NB4 (cell line): ENCODE data around the gene LTBP1.

ENCODE experiments used
- DNase-seq: peaks from one replicate; pipeline ENCODE4 v3.0.0; 2010; ENCODE audit warnings: low read depth
- H3K4me3 ChIP-seq: one replicate; pipeline ENCODE4 v1.5.1; 2011; ENCODE audit warnings: mild to moderate bottlenecking, low read depth, low read length, moderate library complexity
- MYC ChIP-seq: IDR thresholded peaks from 2 replicates; pipeline ENCODE4 v1.6.1; 2011; ENCODE audit warnings: low read depth, low read length
- POLR2A ChIP-seq: IDR thresholded peaks from 2 replicates; pipeline ENCODE4 v1.6.1; 2011; ENCODE audit warnings: mild to moderate bottlenecking; ENCODE audit not compliant: insufficient read length; ENCODE audit errors: extremely low read depth
- TF ChIP-seq, protein P1 (sequence below): IDR thresholded peaks from one replicate; pipeline ENCODE4 v1.5.1; 2012; ENCODE audit warnings: low read depth, low read length
- TF ChIP-seq, protein P2 (sequence below): IDR thresholded peaks from 2 replicates; pipeline ENCODE4 v1.6.1; 2011; ENCODE audit warnings: low read depth, low read length

The LTBP1 gene

DNA sequence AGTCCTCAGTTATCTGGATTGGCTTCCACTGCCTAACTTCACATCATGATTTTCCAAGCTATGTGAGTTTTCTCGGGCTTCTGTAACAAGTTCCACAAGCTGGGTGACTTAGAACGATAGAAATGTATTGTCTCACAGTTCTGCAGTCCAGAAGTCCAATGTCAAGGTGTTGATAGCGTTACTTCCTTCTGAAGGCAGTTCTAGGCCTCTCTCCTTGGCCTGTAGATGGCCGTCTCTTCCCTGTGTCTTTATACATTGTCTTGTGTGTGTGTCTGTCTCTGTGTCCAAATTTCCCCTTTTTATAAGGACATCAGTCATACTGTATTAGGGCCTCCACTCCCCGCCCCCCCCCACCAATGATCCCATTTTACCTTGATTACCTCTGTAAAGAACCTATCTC lies 7.5 kb downstream of the LTBP1 start:
- no peak for DNase-seq
- TF ChIP-seq POLR2A, result no peak
- TF ChIP-seq, protein P1, sequence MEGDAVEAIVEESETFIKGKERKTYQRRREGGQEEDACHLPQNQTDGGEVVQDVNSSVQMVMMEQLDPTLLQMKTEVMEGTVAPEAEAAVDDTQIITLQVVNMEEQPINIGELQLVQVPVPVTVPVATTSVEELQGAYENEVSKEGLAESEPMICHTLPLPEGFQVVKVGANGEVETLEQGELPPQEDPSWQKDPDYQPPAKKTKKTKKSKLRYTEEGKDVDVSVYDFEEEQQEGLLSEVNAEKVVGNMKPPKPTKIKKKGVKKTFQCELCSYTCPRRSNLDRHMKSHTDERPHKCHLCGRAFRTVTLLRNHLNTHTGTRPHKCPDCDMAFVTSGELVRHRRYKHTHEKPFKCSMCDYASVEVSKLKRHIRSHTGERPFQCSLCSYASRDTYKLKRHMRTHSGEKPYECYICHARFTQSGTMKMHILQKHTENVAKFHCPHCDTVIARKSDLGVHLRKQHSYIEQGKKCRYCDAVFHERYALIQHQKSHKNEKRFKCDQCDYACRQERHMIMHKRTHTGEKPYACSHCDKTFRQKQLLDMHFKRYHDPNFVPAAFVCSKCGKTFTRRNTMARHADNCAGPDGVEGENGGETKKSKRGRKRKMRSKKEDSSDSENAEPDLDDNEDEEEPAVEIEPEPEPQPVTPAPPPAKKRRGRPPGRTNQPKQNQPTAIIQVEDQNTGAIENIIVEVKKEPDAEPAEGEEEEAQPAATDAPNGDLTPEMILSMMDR, result no peak
- TF ChIP-seq MYC, result no peak
- TF ChIP-seq, protein P2, sequence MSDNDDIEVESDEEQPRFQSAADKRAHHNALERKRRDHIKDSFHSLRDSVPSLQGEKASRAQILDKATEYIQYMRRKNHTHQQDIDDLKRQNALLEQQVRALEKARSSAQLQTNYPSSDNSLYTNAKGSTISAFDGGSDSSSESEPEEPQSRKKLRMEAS, result no peak
- H3K4me3 ChIP-seq, result no peak overlapping the region

DNA sequence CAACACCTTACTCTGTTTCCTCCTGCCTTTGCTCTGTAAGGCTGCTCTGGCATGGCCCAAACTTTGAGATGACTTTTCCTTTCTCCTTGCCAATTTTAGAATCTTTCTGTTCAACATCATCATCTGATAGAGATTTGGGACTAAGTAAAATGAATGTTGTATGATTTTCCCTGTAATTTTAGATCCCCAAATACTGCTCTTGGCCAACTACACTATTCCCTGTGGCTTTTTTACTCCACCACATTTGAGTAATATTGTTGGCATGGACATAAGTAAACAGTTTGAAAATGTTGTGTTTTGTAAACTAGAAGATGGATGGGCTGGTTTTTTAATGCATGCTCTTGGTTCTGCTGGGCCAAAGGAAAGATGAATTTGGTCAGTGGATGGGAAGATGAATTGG lies 12.1 kb downstream of the LTBP1 start:
- H3K4me3 ChIP-seq, result no peak overlapping the region
- DNase-seq, result no peak
- TF ChIP-seq MYC, result no peak
- TF ChIP-seq, protein P1, result no peak
- TF ChIP-seq POLR2A, result no peak
- TF ChIP-seq, protein P2, result no peak

DNA sequence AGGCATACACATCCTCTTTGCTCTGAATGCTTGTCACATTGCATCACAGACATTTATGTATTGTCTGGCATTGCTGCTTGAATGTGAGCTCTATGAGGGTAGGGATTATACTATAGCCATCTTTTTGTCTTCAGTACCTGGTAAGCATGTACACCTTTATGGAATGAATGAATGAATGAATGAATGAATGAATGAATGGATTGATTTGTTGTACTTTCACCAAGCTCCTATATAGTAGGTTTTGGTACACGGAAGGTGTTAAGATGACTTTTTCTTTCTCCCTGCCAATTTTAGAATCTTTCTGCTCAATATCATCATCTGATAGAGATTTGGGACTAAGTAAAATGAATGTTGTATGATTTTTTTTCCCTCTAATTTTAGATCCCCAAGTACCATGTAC lies 13.5 kb downstream of the LTBP1 start:
- TF ChIP-seq, protein P2, result no peak
- no peak for TF ChIP-seq MYC
- TF ChIP-seq POLR2A, result no peak
- TF ChIP-seq, protein P1, result no peak
- no peak for DNase-seq
- H3K4me3 ChIP-seq, result no peak overlapping the region

DNA sequence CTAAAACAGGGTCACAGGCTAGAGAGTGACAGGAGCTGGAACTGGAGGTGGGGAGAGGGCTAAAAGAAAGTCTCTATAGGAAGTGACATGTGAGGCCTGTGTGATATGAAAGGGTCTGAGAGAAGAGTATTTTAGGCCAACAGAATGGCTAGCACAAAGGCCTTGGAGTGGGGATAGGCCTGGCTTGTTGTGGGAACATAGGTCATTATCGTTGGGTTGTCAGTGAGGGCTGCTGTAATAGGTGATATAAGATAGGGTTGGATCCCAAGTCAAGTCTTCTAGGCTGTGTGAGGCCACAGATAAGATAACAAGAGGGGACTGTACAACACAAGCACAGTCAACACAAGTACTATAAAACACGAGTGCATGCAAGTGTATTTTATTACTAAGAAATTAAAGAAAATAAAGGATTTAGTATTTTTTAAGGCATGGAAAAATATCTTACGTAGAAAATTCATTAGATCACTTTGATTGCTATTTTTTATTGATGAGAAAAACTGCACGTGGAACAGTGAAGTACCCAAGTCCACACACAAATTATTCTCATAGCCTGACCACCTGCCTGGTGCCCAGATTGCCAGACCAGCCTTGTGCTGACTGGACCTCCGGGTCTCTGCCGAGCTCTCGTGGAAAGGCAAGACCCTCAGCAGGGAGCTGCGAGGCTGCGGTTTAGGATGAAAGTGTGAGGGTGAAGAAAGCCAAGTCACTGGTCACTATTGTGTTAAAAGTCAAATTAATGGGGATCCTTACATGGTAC lies 14.1 kb downstream of the LTBP1 start:
- TF ChIP-seq, protein P2, result no peak
- TF ChIP-seq MYC (no peak), POLR2A (no peak)
- TF ChIP-seq, protein P1, result no peak
- no peak overlapping the region for H3K4me3 ChIP-seq
- DNase-seq, result no peak

DNA sequence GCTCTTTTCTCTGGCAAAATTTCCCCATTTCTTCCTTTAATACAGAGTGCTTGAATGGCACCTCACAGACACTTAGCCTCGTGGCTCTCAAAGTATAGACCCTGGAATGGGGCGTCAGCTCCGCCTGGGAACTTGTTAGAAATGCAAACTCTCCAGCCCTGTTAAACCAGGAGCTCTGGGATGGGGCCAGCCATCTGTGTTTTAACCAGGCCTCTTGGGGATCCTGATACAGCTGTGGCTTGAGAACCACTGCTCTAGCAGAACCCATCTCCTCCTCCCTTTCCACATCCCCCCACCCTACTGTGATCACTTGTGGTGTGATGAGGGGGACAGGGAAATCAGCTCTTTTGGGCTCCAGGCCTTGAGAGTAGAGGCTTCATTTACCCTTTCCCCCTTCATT lies 15.9 kb downstream of the LTBP1 start:
- TF ChIP-seq, protein P2, result no peak
- no peak for TF ChIP-seq POLR2A
- no peak for TF ChIP-seq MYC
- TF ChIP-seq, protein P1, result no peak
- no peak overlapping the region for H3K4me3 ChIP-seq
- DNase-seq, result no peak
